GM20000 (cell line): ENCODE results near the gene IL20.

ENCODE experiments used
- DNase-seq: peaks from one replicate; pipeline ENCODE4 v3.0.0; 2012; ENCODE audit warnings: low spot score
- CTCF ChIP-seq: IDR thresholded peaks from 2 replicates; pipeline ENCODE4 v1.5.1; 2012; ENCODE audit warnings: mild to moderate bottlenecking, control low read depth; ENCODE audit errors: extremely low read depth, missing control alignments

Gene IL20

GRCh38 chr1:206908038-206908437 lies 42.6 kb downstream of the IL20 start:
- no peak for TF ChIP-seq CTCF
- DNase-seq = no peak

- peak; percentile 9 for TF ChIP-seq CTCF
- peak; percentile 42 for DNase-seq
Measured at GRCh38 chr1:206909161-206909882, 43.9 kb downstream of the IL20 start.

GRCh38 chr1:206909883-206910318 lies 44.5 kb downstream of the IL20 start:
- DNase-seq = no peak
- TF ChIP-seq CTCF = no peak

- DNase-seq = peak; percentile 73
- TF ChIP-seq CTCF = peak; percentile 49
Measured at GRCh38 chr1:206911064-206911663, 45.7 kb downstream of the IL20 start.

GRCh38 chr1:206912445-206913095 lies 47.1 kb downstream of the IL20 start:
- DNase-seq = peak; percentile 83
- TF ChIP-seq CTCF = peak; percentile 54

- no peak for TF ChIP-seq CTCF
Measured at GRCh38 chr1:206913766-206914537, 48.5 kb downstream of the IL20 start.

More at GRCh38 chr1:206913766-206914537, 48.5 kb downstream of the IL20 start:
- no peak for DNase-seq
